Forelimb muscle (tissue), 1 donor: ENCODE measurements around the gene XAB2. TPM values are rescaled to one million over a fixed set of nuclear protein-coding genes. Genes with fewer than 3 reads are reported as not detected.

ENCODE experiments used
- DNase-seq: peaks from one replicate; pipeline ENCODE4 v3.0.0-alpha.2; 2013; ENCODE audit warnings: low read depth
- polyA plus RNA-seq: library from polyadenylated mRNA; unstranded; fragments of 120-200 nt; gene quantifications from one replicate; pipeline ENCODE4 v1.2.1, GENCODE V29; 2013; ENCODE audit not compliant: insufficient read length

XAB2 gene
- polyA plus RNA-seq, 1 donor = 20.4 TPM

DNA sequence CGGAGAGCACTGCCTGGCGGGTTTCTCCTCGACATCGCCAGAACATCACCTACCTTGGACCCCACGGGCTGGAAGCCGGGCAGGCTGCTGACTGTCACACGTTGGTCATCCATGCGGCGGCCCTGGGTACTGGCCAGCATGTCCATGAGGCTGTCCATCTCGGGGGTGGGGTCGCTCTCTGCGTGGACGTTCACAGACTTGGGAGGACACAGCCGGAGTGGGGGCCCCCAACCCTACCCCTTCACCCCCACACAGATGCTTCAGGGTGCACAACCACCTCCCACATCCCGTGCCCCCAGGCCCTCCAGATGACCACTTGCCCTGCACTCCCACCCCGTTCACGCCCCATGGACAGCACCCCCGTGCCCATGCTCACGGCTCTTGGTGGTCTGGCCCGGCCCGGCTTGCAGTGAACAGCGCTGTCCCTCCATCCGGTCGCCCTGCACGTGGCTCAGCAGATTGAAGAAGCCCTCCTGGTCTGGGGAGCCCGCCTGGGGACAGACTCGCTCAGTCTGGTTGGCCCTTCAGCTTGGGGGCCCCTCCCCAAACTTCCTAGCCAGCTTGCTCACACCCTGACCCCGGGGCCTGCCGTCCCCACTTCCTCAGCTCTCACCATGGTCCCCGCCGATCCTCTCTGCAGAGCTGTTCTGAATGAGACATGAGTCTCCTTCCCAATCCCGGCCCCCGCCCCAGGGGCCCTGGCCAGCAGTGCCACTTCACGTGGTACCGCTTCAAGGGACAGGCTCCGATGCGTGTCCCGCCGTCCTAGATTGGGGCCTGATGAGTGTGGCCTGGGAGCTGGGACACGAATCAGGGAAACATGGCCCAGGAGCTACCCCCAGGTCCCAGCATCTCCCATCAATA lies 3.2 kb upstream of the XAB2 start:
- no peak for DNase-seq

DNA sequence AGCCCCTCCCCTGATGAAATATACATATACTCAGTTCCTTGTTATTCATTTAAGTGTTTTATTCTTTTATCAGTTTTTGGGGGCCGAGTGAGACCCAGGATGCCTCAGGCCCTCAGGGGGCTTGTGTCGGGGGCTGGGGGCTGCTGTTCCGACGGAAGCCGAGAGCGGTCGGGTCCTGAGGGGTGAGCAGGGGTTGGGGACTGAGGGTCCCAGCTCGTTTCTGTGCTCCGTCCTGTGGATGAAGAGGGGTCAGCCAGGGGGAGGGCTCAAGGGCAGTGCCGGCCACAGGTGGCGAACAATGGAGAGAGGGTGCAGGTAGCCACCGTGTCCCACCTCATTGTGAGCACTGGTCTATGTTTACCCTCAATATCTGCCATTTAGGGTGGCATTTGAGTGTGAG lies 2.2 kb upstream of the XAB2 start:
- no peak for DNase-seq

DNA sequence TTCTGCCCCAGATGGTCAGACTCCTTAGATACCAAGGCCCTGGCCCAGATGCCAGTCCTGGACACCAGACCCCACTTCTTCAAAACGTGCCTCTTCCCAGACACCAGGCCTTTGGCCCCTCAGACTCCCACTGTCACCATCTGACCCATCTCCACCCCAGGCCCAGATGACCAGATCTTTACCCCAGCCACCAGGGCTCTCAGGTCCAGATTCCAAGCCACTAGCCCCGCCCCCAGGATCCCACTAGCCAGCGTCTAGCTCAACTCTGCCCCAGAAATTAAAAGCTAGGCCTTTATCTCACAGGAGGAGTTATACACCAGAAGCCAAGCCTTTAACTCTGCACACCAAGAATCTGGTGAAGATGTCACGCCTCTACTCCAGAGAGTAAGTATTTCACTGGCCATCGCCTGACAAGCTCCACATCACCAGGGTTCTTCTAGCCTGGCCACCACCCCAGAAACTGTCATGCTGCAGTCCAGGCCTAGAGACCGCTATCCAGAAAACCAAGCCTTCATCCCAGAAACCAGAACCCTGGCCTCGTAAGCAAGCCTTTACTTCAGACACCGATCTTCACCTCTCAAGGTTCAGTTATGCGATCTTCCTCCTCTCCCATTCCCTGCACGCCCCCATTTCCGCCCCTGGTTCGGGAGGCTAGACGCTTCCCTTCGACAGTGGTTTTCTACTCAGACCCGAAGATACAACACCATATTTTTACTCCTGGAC lies 595 bp downstream of the XAB2 start:
- no peak for DNase-seq

DNA sequence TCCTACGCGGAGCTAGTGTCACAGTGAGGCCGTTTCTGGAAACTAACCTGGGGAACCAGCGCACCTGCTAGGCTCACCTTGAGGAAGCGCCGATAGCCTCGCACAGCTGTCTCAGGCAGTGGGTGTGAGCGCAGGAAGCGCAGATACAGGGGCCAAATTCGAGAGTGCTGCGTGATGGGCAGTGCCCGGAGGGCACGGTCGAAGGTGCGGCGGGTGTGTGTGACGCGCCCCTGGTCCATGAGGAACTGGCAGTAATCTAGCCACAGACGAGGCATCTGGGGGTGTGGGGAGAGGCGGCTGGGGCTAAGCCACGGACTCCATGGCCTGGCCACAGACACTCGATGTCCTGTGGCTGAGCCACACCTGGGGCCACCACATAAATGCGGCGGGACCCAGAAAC lies 2.2 kb downstream of the XAB2 start:
- no peak for DNase-seq

DNA sequence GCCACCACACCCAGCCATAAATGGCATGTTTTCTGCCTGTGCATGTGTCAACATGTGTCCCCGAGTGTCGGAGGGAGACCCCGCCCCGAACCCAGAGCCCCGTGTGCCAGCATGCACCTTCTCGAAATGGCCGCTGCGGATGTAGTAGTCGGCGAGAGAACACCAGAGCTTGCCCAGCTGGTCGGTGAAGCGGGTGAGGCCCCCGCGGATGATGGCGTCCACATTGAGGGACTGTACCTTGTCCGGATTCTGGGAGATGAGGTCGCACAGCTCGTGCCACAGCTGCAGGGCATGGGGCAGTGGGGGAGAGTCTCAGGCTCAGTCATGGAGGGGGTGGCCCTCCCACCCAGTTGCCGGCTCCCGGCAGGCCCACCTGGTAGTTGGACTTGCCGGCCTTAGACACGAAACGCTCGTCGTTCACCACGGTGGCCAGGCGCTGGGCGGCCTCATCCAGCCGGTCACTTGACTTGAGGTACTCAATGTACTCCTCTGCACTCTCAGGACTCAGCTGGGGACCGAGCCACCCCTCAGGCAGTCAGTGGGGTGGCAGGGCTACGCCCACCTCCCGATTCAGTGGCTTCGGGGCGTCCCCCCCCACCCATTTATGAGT lies 3.5 kb downstream of the XAB2 start:
- DNase-seq = no peak

DNA sequence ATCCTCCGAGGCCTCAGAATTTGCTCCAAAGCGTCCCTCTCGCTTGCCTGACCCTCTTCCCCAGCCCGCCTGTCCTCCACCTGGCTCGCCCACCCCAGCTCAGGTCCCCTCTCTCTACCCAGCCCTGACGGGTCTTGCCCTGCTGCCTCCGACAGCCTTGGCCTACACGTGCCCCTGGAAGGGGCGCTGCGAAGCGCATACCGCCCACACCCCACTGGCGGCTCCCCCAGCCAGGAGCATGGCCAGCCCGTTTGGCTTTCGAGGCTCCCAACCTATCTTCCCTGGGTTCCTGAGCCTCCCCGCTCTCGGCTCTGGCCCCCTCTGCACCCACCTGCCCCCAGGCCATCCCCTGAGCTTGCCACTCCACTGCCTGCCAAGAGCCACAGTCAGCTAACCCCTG lies 4.5 kb downstream of the XAB2 start:
- DNase-seq = no peak

DNA sequence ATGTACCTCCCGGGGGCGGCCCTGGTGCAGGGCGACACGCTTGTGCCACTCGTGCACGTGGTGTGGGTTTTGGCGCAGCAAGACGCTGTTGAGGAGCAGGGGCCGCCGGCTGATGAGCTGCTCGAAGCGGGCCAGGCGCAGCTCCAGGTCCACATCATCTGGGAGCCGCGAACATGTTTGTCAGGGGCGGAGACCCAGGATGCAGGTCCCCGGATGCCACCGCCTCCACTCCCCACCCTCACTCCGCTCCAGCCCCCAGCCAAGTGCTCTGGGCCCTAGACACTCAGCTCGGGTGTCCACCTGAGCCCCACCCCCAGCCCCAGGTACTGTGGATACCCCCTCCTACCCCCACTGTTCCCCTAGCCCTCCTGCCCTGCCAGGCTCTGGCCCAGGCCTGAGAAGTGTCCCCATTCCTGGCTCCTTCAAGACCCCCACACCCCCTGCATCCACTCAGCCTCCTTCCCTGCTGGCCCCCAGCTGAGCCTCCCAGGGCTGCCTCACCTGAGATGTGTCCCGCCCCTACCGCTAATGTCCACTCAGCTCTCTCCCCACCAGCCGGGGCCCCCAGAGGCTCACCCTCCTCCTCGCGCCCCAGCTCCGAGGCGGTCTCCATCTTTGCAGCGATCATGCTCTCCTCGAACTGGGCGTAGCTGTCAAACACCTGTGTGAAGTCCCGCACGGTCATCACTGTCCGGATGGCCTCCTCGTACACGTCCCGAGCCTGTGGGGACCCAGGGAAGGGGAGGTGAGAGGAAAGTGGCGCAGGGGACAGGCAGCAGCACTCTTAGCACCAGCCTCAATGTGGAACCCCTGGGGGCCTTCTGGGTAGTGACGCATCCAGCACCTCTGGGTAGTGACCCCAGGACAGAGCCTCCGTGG lies 5.4 kb downstream of the XAB2 start:
- no peak for DNase-seq

DNA sequence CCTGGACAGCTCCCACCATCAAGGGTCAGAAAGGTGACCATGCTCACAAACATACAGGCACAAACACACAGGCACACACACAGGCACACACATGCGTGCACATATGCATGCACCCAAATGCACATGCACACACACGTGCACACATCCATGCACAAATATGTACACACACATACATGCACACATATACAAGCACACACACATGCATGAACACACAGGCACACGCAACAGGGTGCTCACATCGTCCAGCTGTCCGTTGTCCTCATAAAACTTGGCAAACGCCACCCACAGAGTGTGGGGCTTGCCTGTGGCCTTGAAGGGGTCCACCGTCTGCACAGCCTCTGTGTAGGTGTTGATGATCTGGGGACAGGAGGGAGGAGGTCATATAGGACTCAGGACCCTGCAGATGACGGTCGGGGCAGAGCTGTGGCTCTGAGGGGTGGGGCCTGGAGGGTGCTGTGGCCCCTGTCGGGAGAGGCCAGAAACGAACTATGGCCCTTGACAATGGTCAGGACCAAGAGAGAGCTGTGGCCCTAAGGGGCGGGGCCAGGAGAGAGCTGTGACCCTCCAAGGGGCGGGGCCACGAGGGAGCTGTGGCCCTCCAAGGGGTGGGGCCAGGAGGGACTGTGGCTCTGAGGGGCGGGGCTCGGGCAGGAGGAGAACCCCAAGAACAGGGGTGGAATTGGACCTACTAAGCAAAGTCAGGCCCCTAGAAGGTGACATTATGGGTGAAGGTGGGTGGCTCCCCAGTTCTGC lies 6.2 kb downstream of the XAB2 start:
- no peak for DNase-seq

DNA sequence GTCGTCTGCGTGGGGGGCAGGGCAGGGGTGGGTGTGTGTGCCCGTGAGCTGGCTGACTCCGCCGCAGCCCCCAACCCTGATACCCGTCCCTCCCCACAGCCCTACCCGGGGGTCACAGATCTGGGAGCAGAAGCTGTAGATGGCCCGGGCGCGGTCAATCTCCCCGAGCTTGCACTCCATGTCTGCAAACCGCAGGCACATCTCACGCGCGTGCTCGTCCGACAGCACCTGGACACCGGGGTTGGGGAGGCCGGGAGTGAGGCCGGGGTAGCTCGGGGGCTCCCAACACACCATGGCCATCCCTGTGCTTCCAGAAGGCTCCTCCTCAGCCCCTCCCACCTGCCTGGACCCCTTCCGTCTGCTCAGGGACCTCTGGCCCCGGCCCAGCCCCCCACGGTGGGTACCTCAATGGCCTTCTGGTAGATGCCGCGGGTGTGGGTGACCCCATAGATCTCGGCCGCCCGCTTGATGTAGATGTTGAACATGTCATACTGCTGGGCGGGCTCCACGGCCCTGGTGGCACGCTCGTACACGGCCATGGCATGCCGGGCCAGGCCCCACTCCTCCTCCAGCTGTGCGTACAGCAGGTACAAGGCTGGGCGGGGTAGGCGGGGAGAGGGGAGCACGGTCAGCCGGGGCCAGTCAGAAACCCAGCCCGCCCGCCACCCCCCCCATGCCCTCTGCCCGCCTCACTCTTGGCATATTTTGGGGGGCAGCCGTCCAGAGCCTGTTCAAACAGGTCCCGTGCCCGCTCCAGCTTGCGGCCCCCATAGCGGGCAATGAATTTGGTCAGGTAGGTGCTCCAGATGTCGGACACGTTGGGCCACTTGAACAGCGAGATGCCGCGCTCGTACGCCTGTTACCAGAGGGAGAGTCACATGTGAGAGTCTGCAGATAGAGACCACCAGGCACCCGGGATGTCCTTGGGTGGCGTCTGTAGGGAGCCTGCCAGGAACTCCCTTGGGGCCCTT lies 8.6 kb downstream of the XAB2 start:
- DNase-seq = no peak

DNA sequence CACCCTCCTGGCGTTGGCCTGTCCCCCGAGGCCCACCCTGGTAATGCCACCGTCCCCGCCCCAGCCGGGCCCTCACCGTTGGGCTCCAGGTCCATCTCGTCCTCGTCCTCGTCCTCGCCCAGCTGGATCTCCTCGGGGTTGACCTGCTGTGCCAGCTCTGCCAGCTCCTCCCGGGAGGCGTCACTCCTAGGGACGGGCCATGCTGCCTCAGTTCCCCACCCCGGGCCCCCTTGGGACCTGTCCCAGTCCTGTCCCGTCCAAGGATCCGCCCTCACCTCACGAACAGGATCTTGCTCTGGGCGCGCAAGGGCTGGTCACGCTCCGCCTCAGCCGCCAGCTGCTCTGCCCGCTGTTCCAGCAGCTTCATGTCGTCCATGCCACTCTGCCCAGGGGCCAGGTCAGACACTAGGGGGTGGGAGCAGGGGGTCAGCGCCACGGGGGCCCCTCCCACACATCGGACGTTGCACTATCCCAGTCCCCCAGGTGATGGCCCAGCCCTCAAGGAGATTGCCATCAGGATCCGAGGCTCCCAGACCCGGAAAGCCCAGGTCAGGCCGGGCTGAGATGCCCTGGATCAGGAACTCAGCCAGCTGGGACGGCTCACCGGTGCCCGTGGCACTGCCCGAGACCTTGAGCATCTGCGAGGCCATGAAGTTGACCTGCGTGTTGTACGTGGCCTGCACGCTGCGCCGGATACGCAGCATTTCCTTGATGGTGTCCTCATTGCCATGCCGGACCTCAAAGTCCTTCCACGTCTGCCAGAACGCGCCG lies 9.5 kb downstream of the XAB2 start:
- DNase-seq = no peak

DNA sequence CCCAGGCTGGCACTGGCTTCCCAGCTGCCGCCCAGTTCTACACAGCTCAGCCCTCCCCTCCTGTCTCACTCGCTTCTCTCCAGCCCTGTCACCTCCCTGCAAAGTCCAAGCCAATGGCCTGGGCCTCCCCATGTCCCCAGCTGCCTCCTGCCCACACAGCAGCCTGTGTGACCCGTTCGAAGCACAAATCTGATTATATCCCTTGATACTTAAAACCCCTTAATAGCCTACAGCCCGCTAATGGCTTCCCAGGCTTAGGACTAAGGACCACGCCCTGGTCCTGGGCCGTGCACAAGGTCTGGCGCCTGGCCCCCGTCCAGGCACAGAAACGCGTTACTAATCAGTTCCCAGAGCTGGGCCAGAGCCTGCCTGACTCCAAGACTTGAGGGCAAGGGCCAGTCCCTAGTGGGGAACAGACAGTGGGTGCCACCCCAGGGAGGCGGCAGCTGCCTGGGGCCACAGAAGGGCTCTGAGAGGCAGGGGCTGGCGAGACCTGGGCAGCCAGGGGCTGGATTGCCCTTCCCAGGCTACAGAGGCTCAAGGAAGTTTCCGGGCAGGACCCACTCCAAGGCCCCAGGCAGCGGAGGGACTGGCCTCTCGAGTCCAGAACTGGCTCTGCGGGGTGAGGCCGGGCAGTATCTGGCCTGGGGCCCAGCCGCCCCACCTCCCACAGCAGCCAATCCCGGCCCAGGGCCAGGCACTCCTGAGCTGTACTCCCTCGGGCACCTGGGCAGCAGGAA lies 10.4 kb downstream of the XAB2 start:
- no peak for DNase-seq

DNA sequence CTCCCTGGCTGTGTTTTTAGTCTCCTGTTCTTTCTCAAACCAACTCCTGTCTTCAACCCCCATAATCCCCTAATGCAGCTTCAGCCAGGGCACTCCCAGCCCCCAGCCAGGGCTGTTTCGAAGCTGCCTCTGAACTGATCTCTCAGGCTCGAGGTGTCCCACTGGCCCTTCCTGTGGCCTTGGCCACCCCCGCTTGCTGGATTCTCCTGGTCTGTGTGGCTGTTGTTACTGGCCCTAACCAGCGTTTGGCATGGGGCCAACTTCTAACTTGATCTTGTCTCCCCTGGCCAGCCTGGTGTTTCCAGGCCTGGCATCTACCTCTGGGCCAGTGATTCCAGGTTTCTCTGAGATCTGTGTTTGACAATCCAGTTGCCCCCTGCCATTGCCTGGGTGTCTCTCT lies 11.0 kb downstream of the XAB2 start:
- DNase-seq = no peak

DNA sequence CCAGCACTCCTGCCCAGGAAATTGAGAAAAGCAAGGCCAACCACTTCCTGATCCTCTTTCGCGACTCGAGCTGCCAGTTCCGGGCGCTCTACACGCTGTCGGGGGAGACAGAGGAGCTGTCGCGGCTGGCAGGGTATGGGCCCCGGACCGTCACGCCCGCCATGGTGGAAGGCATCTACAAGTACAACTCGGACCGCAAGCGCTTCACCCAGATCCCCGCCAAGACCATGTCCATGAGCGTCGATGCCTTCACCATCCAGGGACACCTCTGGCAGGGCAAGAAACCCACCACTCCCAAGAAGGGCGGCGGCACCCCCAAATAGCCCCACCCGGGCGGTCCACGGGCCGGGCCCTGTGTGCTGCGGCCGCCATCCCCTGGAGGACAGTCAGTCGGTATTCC lies 11.6 kb downstream of the XAB2 start:
- DNase-seq = no peak

DNA sequence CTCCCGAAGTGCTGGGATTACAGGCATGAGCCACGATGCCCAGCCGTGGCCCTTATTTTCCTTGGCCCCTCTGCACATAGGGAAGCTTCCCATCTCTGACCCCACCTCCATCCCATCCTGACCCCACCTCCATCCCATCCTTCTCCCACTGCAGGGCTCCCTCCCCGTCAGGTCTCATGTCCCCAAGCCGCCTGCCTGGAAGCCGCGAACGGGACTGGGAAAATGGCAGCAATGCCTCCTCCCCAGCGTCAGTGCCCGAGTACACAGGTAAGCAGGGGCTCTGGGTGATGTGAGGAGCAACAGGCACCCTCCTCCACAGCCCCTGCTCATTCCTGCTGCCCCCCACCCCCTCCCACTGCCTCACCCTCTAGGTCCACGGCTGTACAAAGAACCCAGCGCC lies 12.2 kb downstream of the XAB2 start:
- DNase-seq = no peak

DNA sequence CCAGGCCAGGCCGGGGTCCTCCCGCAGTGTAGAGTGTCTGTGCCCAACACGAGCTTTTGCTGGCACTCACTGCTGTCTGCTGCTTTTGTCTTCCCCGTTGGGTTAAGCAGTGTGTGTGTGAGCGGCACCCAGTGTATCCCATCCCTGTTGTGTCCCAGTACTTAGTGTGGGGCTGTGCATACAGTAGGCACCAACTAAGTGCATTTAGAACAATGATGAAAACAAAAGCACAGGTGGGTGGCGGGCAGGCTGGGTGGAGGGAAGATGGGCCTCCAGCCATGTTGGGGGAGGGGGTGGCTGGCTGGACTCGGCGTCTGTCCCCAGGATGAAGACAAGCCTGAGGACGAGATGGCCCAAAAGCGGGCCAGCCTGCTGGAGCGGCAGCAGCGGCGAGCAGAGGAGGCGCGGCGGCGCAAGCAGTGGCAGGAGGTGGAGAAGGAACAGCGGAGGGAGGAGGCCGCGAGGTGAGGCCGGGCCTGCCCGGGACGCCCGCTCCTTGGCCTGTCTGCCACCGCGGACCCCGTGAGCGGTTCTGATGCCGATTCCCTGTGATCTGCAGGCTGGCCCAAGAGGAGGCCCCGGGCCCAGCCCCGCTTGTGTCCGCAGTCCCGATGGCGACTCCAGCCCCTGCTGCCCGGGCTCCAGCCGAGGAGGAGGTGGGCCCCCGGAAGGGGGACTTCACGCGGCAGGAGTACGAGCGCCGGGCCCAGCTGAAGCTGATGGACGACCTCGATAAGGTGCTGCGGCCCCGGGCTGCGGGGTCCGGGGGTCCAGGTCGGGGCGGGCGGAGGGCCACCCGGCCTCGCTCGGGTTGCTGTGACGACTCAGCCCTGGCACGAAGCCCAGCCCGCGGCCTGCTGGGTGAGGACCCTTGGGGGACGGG lies 14.2 kb downstream of the XAB2 start:
- DNase-seq = no peak

DNA sequence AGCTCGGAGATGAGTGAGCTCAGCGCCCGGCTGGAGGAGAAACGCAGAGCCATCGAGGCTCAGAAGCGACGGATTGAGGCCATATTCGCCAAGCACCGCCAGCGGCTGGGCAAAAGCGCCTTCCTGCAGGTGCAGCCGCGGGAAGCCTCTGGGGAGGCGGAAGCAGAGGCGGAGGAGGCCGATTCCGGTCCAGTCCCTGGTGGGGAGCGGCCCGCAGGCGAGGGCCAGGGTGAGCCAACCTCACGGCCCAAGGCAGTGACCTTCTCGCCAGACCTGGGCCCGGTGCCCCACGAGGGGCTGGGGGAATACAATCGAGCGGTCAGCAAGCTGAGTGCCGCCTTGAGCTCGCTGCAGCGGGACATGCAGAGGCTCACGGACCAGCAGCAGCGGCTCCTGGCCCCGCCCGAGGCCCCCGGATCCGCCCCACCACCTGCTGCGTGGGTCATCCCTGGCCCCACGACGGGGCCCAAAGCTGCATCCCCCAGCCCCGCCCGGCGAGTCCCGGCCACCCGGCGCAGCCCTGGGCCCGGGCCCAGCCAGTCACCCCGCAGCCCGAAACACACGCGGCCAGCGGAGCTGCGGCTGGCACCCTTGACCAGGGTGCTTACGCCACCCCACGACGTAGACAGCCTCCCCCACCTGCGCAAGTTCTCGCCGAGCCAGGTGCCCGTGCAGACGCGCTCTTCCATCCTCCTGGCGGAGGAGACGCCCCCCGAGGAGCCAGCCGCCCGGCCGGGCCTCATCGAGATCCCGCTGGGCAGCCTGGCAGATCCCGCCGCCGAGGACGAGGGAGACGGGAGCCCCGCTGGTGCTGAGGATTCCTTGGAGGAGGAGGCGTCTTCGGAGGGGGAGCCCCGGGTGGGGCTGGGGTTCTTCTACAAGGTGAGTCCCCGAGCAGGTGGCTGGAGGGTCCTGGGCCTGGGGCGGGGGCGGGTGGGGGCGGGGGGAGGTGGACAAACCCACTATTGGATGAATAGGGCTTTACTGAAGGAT lies 16.8 kb downstream of the XAB2 start:
- DNase-seq = no peak
